ENCODE data around the gene PLEKHH1. TPM values are rescaled to one million over a fixed set of nuclear protein-coding genes. Genes with fewer than 3 reads are reported as not detected.

PLEKHH1 gene
- total and polyA plus RNA-seq, 2 experiments from 2014 or later, result 14.7 to 33.9 TPM

DNA sequence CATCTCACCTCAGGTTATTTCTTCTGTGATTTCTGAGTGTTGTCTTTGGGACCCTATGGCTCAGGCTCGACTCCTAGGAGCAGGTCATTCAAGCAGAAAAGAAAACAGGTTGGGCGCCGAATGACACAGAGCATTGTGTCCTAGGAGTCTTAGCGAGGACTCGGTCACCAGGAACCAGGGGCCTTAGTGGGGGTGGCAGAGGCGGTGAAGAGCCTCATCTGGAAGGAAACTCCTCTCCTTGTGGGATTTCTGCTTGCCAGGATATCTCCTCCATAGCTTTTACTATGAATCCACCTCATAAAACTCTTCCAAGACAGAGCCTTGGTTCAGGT is 630 bp downstream of the PLEKHH1 start:
- peak; percentile 19; the same call in 2 of the 3 replicates for ATAC-seq
- Histone ChIP-seq H3K9me2 (ENCODE audit: insufficient read depth) (no peaks in the 10 kb centered on the region), H3K4me3 (peak overlapping the region; percentile 87), H3F3A (replicated peaks; ENCODE audit: low read depth) (0 out of 2 replicates have a peak, but pooled peaks cover 10% of the 10 kb centered on the region), H3K27me3 (ENCODE audit: insufficient read depth) (peaks cover 12% of the 10 kb centered on the region; the same call in 1 of the 2 replicates), H4K20me1 (replicated peaks; ENCODE audit: insufficient read depth) (no peaks in the 10 kb centered on the region), H3K4me1 (ENCODE audit: insufficient read depth) (peaks cover 23% of the 10 kb centered on the region), H3K79me2 (replicated peaks; ENCODE audit: insufficient read depth) (peaks cover 16% of the 10 kb centered on the region; the same call in 1 of the 2 replicates), H3K27ac (ENCODE audit: low read depth) (no peak overlapping the region), H3K36me3 (ENCODE audit: insufficient read depth) (no peaks in the 10 kb centered on the region), H2AFZ (peak overlapping the region; percentile 93), H3K4me2 (peak overlapping the region; percentile 95)
- Mint-ChIP-seq H3K4me1 (peaks cover 17% of the 10 kb centered on the region), H3K4me3 (peak overlapping the region; percentile 84), H3K9me3 (no peaks in the 10 kb centered on the region), H3K27ac (peak overlapping the region; percentile 78; the same call in 1 of the 2 replicates), H3K36me3 (ENCODE audit: low read depth) (no peaks in the 10 kb centered on the region), H3K27me3 (ENCODE audit: insufficient read depth, low read depth, poor library complexity) (peaks cover 19% of the 10 kb centered on the region)
- TF ChIP-seq, protein P1, sequence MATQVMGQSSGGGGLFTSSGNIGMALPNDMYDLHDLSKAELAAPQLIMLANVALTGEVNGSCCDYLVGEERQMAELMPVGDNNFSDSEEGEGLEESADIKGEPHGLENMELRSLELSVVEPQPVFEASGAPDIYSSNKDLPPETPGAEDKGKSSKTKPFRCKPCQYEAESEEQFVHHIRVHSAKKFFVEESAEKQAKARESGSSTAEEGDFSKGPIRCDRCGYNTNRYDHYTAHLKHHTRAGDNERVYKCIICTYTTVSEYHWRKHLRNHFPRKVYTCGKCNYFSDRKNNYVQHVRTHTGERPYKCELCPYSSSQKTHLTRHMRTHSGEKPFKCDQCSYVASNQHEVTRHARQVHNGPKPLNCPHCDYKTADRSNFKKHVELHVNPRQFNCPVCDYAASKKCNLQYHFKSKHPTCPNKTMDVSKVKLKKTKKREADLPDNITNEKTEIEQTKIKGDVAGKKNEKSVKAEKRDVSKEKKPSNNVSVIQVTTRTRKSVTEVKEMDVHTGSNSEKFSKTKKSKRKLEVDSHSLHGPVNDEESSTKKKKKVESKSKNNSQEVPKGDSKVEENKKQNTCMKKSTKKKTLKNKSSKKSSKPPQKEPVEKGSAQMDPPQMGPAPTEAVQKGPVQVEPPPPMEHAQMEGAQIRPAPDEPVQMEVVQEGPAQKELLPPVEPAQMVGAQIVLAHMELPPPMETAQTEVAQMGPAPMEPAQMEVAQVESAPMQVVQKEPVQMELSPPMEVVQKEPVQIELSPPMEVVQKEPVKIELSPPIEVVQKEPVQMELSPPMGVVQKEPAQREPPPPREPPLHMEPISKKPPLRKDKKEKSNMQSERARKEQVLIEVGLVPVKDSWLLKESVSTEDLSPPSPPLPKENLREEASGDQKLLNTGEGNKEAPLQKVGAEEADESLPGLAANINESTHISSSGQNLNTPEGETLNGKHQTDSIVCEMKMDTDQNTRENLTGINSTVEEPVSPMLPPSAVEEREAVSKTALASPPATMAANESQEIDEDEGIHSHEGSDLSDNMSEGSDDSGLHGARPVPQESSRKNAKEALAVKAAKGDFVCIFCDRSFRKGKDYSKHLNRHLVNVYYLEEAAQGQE (IDR thresholded peaks at IDR 0.05; ENCODE audit: unreplicated experiment), result no peak
- TF ChIP-seq EZH2phosphoT487 (IDR thresholded peaks at IDR 0.05; ENCODE audit: unreplicated experiment) (no peak), POLR2AphosphoS5 (IDR thresholded peaks at IDR 0.05; ENCODE audit: low read depth) (no peak)
- DNase-seq (ENCODE audit: low spot score), result no peak

- Mint-ChIP-seq H3K9me3 (no peaks in the 10 kb centered on the region), H3K36me3 (ENCODE audit: low read depth) (no peaks in the 10 kb centered on the region), H3K4me3 (no peak overlapping the region), H3K4me1 (peaks cover 34% of the 10 kb centered on the region), H3K27ac (no peak overlapping the region), H3K27me3 (ENCODE audit: insufficient read depth, low read depth, poor library complexity) (peaks cover 18% of the 10 kb centered on the region)
- no peak overlapping the region for H3K27ac ChIP-seq (ENCODE audit: low read depth)
- no peak for ATAC-seq
- no peak overlapping the region for H3K4me2 ChIP-seq
- H3K36me3 ChIP-seq (ENCODE audit: insufficient read depth), result no peaks in the 10 kb centered on the region
- H4K20me1 ChIP-seq (replicated peaks; ENCODE audit: insufficient read depth), result no peaks in the 10 kb centered on the region
- no peaks in the 10 kb centered on the region for H3K9me2 ChIP-seq (ENCODE audit: insufficient read depth)
- DNase-seq (ENCODE audit: low spot score), result no peak
- peaks cover 12% of the 10 kb centered on the region; the same call in 1 of the 2 replicates for H3K27me3 ChIP-seq (ENCODE audit: insufficient read depth)
- H3F3A ChIP-seq (replicated peaks; ENCODE audit: low read depth), result 0 out of 2 replicates have a peak, but pooled peaks cover 10% of the 10 kb centered on the region
- no peak overlapping the region for H2AFZ ChIP-seq
- H3K4me3 ChIP-seq, result no peak overlapping the region
- peaks cover 44% of the 10 kb centered on the region for H3K4me1 ChIP-seq (ENCODE audit: insufficient read depth)
- peaks cover 20% of the 10 kb centered on the region; the same call in 1 of the 2 replicates for H3K79me2 ChIP-seq (replicated peaks; ENCODE audit: insufficient read depth)
- TF ChIP-seq NANOG (IDR thresholded peaks at IDR 0.05; ENCODE audit: borderline replicate concordance) (no peak), ZNF114 (CRISPR knock-in tag; IDR thresholded peaks at IDR 0.05) (no peak), POLR2AphosphoS5 (IDR thresholded peaks at IDR 0.05; ENCODE audit: low read depth) (no peak), ETS1 (IDR thresholded peaks at IDR 0.05) (no peak), EZH2 (IDR thresholded peaks at IDR 0.05; ENCODE audit: low read depth, unreplicated experiment) (no peak), EZH2phosphoT487 (IDR thresholded peaks at IDR 0.05; ENCODE audit: unreplicated experiment) (no peak)
- TF ChIP-seq, protein P1 (IDR thresholded peaks at IDR 0.05; ENCODE audit: unreplicated experiment), result no peak
Measured at GRCh38 chr14:67536087-67536486, 3.0 kb downstream of the PLEKHH1 start.

Data from GM23338 (cell line).